ENCODE results near the gene C1orf50. TPM values are rescaled to one million over a fixed set of nuclear protein-coding genes. Genes with fewer than 3 reads are reported as not detected.
A peak's percentile ranks its signal among the peaks of the same experiment; 100 is the strongest.

Gene C1orf50
- total and polyA plus RNA-seq, 2 donors (not counting 3 experiments of a cell fraction or from before 2014, with no cell fraction given), result 4.8 to 7.4 TPM

DNA sequence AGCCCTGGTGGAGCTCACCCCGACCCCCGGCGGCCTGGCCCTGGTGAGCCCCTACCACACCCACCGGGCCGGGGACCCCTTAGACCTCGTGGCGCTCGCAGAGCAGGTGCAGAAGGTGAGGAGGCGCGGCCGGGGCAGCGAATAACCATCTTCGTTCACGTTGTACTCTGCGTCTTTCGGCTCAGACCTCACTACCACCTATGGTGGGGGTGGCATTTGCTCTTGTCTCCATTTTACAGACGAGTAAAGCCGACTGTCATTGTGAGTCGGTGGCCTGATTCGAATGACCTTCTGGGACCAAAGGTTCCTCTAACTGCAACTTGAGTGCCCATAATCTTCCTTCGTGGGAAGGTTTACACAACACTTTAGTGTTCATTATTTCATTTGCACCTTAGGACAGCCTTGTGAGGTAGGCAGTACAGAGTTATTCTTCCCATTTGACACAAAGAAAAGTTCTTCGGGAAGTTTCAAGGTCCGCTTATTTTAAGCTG is 506 bp downstream of the C1orf50 start:
- peak overlapping the region; percentile 25 for H2AFZ ChIP-seq (ENCODE audit: low read depth, low read length)
- no peaks in the 10 kb centered on the region for H3K36me3 ChIP-seq (ENCODE audit: control insufficient read depth in 2 of 2, extremely low read depth in 1 of 2, insufficient read depth in 2 of 2, low read length in 2 of 2)
- dilution Hi-C loops (cut with MboI; ENCODE audit: extremely low pct_ligation_motif_present, low sequenced_read_pairs), result no loop called here
- H3K4me3 ChIP-seq (replicated peaks in 1 of 3; ENCODE audit: insufficient read depth in 1 of 3, low read depth in 1 of 3, low read length in 3 of 3), result peak overlapping the region; percentile 22 to 91 (median 90)
- CTCF ChIA-PET, result interaction anchor here (0.8 to 3.7 kb wide), 11 partner anchors 9 to 306 kb away, joined by 3 to 32 read pairs (median 6); partner anchors contain the start of gene YBX1
- DNase-seq (ENCODE audit: low read depth, low spot score) (no peak), FAIRE-seq (no peak)
- H3K9me3 ChIP-seq (replicated peaks; ENCODE audit: control insufficient read depth, insufficient read depth, low read length), result no peaks in the 10 kb centered on the region
- H3K79me2 ChIP-seq (ENCODE audit: control insufficient read depth, insufficient read depth, low read length), result peaks cover 64% of the 10 kb centered on the region
- intact Hi-C loops (cut with micrococcal nuclease), result loop anchor here (1.0 to 5.0 kb wide), 5 partner anchors 50 to 310 kb away; partner anchors contain the start of genes ERMAP, PPCS, PPIH and SVBP
- peak overlapping the region; percentile 86 for H3K4me2 ChIP-seq (ENCODE audit: insufficient read depth, low read length)
- no peaks in the 10 kb centered on the region for H3K9me1 ChIP-seq (replicated peaks; ENCODE audit: control insufficient read depth, extremely low read depth, insufficient read depth, low read length)
- no peaks in the 10 kb centered on the region for H3K27me3 ChIP-seq (ENCODE audit: control insufficient read depth in 2 of 2, insufficient read depth in 2 of 2, low read length in 2 of 2)
- peak overlapping the region; percentile 83 for H3K9ac ChIP-seq (replicated peaks; ENCODE audit: extremely low read depth, insufficient read depth, low read length)
- no peaks in the 10 kb centered on the region for H4K20me1 ChIP-seq (replicated peaks; ENCODE audit: control insufficient read depth, extremely low read depth, insufficient read depth, low read length)
- POLR2A ChIA-PET, result interaction anchor here (0.7 to 1.7 kb wide), 6 partner anchors 10 to 440 kb away, joined by 3 to 6 read pairs (median 4); partner anchors contain the start of genes ERMAP, SVBP and ZNF691
- no peak for TF ChIP-seq JUN (IDR thresholded peaks at IDR 0.05; ENCODE audit: borderline replicate concordance, insufficient read depth, insufficient read length, low read depth)
- TF ChIP-seq MYC (IDR thresholded peaks at IDR 0.05; ENCODE audit: low read depth, low read length), result no peak
- no peak for TF ChIP-seq FOS (IDR thresholded peaks at IDR 0.05; ENCODE audit: borderline replicate concordance, insufficient read depth, low read length)
- no peak for TF ChIP-seq POLR2AphosphoS5 (IDR thresholded peaks at IDR 0.05; ENCODE audit: insufficient read depth, low read depth, low read length)
- TF ChIP-seq POLR2A (IDR thresholded peaks at IDR 0.05; ENCODE audit: low read depth, low read length), result no peak
- no peak for TF ChIP-seq EZH2 (IDR thresholded peaks at IDR 0.05; ENCODE audit: borderline replicate concordance, low read depth, low read length, severe bottlenecking)
- no TSS peak for BruUV-seq (replicated peaks)
- peak overlapping the region; percentile 39 for H3K27ac ChIP-seq (ENCODE audit: insufficient read depth, low read depth, low read length)
- peaks cover 20% of the 10 kb centered on the region for H3K4me1 ChIP-seq (ENCODE audit: control insufficient read depth, extremely low read depth, insufficient read depth, low read length)

DNA sequence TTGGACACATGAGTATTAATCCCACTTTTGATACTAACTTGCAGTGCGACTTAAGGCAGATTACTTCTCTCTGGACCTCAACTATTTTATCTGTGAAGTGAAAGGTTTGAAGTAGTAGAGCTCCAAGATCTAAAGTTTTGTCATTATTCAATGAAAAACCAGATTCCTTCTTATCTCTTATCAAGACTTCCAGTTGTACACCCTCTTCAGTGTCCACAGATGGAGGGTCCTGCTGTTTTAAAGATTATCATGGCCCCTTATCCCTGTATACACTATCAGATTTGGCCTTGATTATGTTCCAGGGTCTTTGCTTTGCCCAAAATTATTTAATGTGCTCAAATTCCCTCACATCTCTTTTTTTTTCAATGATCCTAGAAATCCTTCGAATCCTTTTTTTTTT is 1.1 kb downstream of the C1orf50 start:
- ChIA-PET POLR2A (no interaction called here), CTCF (interaction anchor here (1.3 kb wide), 1 partner anchor 8 kb away, joined by 3 read pairs; no protein-coding TSS in a partner anchor)
- no peak for FAIRE-seq
- H2AFZ ChIP-seq (ENCODE audit: low read depth, low read length), result no peak overlapping the region
- DNase-seq (ENCODE audit: low read depth, low spot score), result no peak
- no peaks in the 10 kb centered on the region for H3K36me3 ChIP-seq (ENCODE audit: control insufficient read depth in 2 of 2, extremely low read depth in 1 of 2, insufficient read depth in 2 of 2, low read length in 2 of 2)
- H3K4me1 ChIP-seq (ENCODE audit: control insufficient read depth, extremely low read depth, insufficient read depth, low read length), result peaks cover 20% of the 10 kb centered on the region
- no peaks in the 10 kb centered on the region for H3K9me3 ChIP-seq (replicated peaks; ENCODE audit: control insufficient read depth, insufficient read depth, low read length)
- H3K27ac ChIP-seq (ENCODE audit: insufficient read depth, low read depth, low read length), result no peak overlapping the region
- peak overlapping the region; percentile 86 for H3K4me2 ChIP-seq (ENCODE audit: insufficient read depth, low read length)
- BruUV-seq (replicated peaks), result no TSS peak
- H3K4me3 ChIP-seq (replicated peaks in 1 of 3; ENCODE audit: insufficient read depth in 1 of 3, low read depth in 1 of 3, low read length in 3 of 3), result peak overlapping the region; percentile 22 to 91 (median 90)
- dilution Hi-C loops (cut with MboI; ENCODE audit: extremely low pct_ligation_motif_present, low sequenced_read_pairs), result no loop called here
- H4K20me1 ChIP-seq (replicated peaks; ENCODE audit: control insufficient read depth, extremely low read depth, insufficient read depth, low read length), result no peaks in the 10 kb centered on the region
- TF ChIP-seq EZH2 (IDR thresholded peaks at IDR 0.05; ENCODE audit: borderline replicate concordance, low read depth, low read length, severe bottlenecking), result no peak
- no peak for TF ChIP-seq JUN (IDR thresholded peaks at IDR 0.05; ENCODE audit: borderline replicate concordance, insufficient read depth, insufficient read length, low read depth)
- TF ChIP-seq MYC (IDR thresholded peaks at IDR 0.05; ENCODE audit: low read depth, low read length), result no peak
- TF ChIP-seq, protein P1, sequence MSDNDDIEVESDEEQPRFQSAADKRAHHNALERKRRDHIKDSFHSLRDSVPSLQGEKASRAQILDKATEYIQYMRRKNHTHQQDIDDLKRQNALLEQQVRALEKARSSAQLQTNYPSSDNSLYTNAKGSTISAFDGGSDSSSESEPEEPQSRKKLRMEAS (IDR thresholded peaks at IDR 0.05; ENCODE audit: insufficient read depth, insufficient read length), result no peak
- no peak for TF ChIP-seq FOS (IDR thresholded peaks at IDR 0.05; ENCODE audit: borderline replicate concordance, insufficient read depth, low read length)
- TF ChIP-seq GATA2 (IDR thresholded peaks at IDR 0.05; ENCODE audit: insufficient read depth, insufficient read length, low read depth, low read length), result no peak
- TF ChIP-seq, protein P2, sequence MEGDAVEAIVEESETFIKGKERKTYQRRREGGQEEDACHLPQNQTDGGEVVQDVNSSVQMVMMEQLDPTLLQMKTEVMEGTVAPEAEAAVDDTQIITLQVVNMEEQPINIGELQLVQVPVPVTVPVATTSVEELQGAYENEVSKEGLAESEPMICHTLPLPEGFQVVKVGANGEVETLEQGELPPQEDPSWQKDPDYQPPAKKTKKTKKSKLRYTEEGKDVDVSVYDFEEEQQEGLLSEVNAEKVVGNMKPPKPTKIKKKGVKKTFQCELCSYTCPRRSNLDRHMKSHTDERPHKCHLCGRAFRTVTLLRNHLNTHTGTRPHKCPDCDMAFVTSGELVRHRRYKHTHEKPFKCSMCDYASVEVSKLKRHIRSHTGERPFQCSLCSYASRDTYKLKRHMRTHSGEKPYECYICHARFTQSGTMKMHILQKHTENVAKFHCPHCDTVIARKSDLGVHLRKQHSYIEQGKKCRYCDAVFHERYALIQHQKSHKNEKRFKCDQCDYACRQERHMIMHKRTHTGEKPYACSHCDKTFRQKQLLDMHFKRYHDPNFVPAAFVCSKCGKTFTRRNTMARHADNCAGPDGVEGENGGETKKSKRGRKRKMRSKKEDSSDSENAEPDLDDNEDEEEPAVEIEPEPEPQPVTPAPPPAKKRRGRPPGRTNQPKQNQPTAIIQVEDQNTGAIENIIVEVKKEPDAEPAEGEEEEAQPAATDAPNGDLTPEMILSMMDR (IDR thresholded peaks at IDR 0.05; ENCODE audit: extremely low read depth in 1 of 2, insufficient read depth in 1 of 2, low read depth in 1 of 2, low read length in 2 of 2), result no peak
- TF ChIP-seq POLR2AphosphoS5 (IDR thresholded peaks at IDR 0.05; ENCODE audit: insufficient read depth, low read depth, low read length), result no peak
- TF ChIP-seq POLR2A (IDR thresholded peaks at IDR 0.05; ENCODE audit: low read depth, low read length), result no peak
- peaks cover 62% of the 10 kb centered on the region for H3K79me2 ChIP-seq (ENCODE audit: control insufficient read depth, insufficient read depth, low read length)
- intact Hi-C loops (cut with micrococcal nuclease), result loop anchor here (5.0 kb wide), 2 partner anchors 154 to 311 kb away; partner anchors contain the start of genes PPCS and ZMYND12
- no peaks in the 10 kb centered on the region for H3K9me1 ChIP-seq (replicated peaks; ENCODE audit: control insufficient read depth, extremely low read depth, insufficient read depth, low read length)
- no peaks in the 10 kb centered on the region for H3K27me3 ChIP-seq (ENCODE audit: control insufficient read depth in 2 of 2, insufficient read depth in 2 of 2, low read length in 2 of 2)
- H3K9ac ChIP-seq (replicated peaks; ENCODE audit: extremely low read depth, insufficient read depth, low read length), result peak overlapping the region; percentile 83

Data from endothelial cell of umbilical vein (primary cell).